ENCODE measurements around the gene AFAP1.

DNA sequence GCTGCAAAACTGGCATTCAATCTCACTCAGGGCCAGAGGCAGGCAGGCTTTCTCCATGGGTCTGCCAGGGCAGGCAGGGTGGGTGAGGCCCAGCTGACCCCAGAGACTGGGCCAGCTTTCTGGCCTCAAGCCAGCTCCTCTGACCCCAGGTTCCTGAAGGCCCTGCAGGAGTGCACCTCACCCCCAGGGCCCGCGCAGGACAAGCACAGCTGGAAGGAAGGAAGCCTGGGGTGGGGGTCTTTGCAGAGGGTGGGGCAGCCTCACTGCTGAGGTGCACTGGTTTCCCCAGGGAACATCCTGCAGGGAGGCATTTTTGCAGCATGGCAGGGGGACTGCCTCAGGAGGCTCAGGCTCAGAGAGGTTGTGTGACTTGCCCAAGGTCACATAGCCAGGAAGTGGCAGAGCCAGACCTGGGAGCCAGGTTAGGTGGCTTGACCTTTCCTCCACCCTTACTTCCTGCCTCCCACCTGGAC, 31.5 kb upstream of the AFAP1 start:
- TF ChIP-seq, protein P1, sequence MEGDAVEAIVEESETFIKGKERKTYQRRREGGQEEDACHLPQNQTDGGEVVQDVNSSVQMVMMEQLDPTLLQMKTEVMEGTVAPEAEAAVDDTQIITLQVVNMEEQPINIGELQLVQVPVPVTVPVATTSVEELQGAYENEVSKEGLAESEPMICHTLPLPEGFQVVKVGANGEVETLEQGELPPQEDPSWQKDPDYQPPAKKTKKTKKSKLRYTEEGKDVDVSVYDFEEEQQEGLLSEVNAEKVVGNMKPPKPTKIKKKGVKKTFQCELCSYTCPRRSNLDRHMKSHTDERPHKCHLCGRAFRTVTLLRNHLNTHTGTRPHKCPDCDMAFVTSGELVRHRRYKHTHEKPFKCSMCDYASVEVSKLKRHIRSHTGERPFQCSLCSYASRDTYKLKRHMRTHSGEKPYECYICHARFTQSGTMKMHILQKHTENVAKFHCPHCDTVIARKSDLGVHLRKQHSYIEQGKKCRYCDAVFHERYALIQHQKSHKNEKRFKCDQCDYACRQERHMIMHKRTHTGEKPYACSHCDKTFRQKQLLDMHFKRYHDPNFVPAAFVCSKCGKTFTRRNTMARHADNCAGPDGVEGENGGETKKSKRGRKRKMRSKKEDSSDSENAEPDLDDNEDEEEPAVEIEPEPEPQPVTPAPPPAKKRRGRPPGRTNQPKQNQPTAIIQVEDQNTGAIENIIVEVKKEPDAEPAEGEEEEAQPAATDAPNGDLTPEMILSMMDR (IDR thresholded peaks at IDR 0.05), result no peak
- TF ChIP-seq POLR2A (IDR thresholded peaks at IDR 0.05), result no peak

Measured in Peyer's patch (tissue), 4 donors.